ENCODE data around the gene CCDC57.

The CCDC57 gene

DNA sequence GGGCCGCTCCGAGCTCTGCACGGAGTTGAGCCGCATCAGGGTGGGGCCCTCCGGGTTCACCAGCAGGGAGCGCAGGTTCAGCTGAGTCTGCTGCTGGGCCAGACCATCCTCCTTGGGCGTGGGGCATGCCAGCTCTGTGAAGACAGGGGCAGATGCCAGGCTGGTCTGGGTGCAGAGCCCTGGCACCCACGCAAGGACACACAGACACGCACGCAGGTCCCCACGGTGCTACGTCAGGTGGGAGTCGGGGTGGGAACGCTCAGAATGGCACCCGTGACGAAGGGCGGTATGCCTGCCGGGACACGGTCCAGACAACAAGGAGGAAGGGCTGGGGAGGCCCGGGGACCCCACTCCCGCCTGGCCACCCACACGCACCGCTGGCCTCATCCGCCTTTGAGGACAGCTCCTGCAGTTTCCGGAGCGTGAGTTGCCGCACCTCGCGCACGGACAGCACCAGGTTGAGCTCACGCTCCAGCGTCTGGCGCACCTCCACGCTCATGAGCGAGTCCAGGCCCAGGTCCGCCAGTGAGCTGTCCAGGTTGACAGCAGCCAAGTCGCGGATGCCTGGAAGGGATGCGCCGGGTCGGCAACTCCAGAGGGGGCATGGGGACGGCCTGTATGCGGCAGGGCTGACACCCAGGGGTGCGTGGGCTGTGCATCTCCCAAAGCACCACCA, 131.7 kb downstream of the CCDC57 start:
- no peak for DNase-seq (ENCODE audit: low spot score)

DNA sequence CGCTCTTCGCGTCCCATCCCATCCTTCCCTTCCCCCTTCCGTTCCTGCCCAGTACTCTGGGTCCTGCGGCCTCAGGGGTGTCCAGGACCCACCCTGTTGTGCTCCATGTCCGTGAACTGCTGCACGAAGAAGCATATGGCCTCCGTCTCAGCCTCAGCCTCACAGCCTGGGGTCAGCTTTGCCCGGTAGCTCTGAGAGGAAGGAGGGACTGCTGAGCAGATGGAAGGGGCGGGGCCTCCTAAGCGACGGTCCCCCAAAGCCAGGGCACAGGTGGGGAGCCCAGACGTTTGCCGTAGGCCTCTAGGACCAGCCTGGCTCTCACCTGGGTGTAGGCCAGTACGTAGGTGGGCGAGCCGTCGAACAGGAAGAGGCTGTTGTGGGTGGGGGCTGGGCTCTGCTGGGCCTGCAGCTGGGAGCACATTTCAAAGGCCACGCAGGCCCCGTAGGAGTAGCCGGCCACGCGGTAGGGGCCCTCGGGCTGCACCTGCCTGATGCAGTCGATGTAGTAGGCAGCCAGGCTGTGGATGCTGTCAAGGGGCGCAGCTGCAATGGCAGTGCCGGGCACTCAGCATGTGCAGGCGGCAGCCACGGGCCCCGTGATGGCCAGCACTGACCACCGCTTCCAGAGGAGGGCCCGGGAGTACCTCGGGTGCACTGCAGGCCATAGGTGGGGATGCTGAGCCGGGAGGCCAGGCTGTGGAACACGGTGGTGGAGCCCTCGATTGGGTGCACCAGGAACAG, 132.4 kb downstream of the CCDC57 start:
- DNase-seq (ENCODE audit: low spot score): no peak

DNA sequence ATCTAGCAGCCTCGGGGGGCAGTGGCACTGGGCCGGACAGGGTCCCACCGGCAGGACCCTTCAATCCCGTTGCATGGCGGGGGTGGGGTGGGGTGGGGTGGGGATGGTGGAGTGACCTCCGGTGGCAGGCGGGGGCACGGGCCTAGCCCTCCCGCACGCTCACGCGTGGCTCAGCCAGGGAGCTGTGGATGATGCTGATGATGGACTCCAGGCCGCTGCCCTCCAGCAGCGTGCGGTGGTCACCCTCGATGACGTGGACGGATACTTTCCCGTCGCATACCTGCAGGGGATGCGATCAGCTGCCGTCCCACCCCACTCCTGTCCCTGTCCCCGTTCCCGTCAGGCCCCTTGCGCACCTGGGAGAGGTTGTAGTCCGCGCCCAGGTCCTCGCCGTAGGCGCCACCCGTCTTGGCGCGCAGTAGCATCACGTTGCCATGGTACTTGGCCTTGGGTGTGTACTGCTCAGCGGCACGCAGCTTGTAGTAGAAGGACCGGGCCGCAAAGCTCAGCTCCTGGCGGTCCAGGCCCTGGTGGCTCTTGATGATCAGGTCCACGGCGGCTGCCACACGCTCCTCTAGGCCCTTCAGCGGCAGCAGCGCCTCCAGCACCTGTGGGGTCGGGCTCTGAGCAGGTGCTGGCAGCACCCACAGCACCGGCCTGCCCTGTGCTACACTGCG, 133.5 kb downstream of the CCDC57 start:
- DNase-seq (ENCODE audit: low spot score): no peak

DNA sequence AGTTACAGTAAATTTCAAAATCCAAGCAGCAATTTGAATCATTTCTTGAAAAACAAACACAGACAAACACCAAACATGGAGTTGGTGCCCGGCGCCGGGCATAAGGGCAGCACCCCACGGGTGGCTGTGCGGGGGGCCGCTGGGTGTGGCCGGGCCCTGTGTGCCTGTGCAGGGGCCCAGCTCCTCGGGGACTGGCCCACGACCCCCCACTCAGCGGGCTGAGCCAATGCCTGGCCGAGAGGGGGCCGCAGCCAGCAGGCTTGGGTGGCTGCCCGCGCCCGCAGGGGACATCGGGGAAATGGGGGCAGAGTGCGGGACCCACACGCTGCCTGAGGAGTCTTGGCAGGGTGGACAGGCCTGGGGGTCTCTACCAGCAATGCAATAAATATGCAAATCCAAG, 134.2 kb downstream of the CCDC57 start:
- no peak for DNase-seq (ENCODE audit: low spot score)

DNA sequence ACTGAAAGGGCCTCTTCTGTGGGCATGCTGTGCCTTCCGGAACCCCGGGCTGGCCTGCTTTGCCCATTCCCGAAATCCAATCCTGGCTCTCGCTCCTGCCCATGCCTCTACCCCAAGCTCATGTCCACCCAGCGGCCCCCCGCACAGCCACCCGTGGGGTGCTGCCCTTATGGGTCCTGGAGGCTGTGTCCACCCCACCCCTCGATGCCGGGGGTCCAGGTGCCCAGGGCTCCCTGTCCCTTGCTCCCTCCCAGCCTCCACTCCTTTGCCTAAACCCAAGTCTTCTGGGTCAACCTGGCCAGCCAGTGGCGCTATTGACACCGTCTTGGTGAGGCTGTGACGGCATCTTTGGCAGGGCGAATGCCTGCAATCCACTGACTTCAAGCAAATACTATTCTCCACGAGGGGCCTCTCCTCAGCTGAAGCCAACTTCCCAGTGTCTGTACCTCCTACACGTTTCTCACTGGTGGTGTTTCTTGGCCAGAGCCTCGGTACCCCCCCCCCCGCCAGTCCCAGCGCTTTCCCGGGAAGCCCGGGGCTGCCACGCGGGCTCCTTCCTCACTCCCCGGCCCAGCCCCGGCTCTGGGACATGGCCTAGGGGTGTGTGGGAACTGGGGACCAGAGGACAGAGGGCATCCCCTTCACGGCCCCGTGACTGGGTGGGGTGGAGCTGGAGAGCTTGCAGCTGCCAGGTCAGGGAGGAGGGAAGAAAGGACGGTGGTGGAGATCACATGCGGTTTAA, 134.9 kb downstream of the CCDC57 start:
- DNase-seq (ENCODE audit: low spot score): no peak

DNA sequence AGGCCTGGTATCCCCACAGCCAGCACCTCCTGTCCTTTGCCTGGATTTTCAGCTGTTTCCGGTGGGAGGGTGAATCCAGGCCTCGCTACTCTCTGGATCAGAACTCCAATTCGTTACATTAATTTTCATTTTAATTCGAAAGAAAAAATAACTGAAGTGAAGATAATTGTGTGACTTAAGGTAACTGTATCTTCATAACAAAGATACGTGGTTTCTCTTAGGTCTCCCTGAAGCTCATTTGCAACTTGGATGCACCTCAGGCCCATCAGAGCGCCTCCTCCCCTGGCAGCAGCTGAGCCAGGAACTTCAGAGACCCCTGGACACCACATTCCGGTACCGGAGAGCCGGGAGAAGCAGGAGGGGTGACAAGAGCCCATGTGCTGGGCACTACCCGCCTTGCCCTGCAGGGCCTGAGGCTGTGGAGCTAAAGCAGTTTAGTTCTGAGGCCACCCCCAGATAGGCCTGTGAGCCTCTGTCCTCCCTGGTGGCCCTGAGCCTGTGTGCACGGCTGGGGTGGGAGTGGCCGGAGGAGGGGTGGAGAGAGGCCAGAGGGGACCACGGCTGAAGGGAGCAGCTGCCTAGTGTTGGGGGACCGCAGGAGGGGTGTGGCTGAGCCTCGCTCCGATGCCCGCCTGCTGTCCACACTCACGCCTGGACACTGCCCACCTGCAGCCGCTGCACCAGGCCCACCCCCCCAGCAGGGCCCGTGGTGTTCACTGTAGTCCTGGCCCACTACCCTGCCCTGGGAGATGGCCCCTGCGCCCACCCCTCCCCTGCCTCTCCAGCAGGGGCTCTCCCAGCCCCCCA, 135.7 kb downstream of the CCDC57 start:
- no peak for DNase-seq (ENCODE audit: low spot score)

DNA sequence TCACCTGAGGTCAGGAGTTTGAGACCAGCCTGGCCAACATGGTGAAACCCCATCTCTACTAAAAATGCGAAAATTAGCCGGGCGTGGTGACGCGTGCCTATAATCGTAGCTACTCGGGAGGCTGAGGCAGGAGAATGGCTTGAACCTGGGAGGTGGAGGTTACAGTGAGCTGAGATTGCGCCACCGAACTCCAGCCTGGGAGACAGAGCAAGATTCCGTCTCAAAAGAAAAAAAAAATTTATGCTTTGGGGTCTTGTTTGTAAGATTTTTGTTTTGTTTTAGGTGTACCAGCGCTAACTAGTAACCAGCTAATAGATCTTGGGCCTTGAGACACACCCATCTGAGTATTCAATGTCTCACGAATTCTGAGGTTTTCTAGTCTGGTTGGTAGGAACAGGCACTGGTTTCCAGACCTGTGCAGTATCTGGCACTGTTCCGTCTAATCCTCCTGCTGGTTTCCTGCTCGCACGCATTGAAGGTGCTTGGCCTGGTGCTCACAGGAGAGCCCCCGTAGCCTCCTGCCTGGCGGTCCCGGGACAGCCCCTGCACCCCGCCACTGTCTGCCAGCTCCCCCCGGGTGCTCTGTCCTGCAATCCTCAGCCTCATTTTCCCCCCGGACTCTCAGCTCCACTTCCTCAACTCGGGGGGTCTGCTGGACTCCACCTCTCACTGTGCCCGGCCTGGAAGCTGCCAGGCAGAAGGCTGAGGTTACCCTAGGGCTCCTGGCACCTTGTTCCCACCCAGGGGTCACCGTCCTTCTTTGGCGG, 136.4 kb downstream of the CCDC57 start:
- DNase-seq (ENCODE audit: low spot score): no peak

DNA sequence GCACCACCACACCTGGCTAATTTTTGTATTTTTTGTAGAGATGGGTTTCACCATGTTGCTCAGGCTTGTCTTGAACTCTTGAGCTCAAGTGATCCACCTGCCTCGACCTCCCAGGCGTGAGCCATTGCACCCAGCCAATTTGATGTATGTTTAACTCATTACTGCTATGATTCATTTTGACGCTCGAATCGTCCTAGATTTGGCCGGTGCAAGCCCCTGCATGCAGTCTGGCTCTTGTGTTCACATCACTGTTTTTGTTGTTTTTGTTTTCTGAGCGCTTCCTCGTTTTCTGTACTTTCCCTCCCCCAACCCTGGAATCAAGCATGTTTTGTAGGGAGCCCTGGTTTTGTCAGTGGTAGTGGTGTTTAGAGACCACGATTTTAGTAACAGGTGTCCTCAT, 139.2 kb downstream of the CCDC57 start:
- DNase-seq (ENCODE audit: low spot score): no peak

DNA sequence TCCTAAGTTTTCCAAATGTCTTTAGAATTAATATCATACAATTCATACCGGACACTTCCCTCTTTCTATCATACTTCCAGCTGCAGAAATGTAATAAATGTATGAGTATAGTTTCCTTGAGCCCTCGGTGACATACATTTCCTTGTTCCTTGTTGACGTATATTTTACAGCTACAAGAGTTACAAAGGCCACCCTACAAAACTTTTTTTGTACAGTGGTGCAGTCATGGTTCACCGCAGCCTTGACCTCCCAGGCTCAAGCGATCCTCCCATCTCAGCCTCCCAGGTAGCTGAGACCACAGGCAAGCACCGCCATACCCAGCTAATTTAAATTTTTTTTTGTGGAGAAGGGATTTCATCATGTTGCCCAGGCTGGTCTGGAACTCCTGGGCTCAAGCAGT, 139.8 kb downstream of the CCDC57 start:
- no peak for DNase-seq (ENCODE audit: low spot score)

DNA sequence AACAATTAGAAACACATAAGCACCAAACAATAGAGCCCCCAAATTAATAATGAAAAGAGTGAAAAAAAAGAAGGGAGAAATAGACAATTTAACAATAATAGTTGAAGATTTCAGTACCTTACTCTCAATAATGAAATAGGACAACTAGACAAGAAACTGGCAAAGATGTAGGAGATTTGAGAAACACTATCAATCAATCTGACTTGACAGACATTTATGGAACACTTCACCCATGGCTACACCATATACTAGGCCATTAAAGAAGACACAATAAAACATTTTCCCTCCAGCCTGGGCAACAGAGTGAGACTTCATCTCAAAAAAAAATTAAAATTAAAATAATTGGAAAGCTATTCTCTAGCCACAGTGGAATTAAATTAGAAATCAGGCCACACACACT, 142.0 kb downstream of the CCDC57 start:
- DNase-seq (ENCODE audit: low spot score): no peak

DNA sequence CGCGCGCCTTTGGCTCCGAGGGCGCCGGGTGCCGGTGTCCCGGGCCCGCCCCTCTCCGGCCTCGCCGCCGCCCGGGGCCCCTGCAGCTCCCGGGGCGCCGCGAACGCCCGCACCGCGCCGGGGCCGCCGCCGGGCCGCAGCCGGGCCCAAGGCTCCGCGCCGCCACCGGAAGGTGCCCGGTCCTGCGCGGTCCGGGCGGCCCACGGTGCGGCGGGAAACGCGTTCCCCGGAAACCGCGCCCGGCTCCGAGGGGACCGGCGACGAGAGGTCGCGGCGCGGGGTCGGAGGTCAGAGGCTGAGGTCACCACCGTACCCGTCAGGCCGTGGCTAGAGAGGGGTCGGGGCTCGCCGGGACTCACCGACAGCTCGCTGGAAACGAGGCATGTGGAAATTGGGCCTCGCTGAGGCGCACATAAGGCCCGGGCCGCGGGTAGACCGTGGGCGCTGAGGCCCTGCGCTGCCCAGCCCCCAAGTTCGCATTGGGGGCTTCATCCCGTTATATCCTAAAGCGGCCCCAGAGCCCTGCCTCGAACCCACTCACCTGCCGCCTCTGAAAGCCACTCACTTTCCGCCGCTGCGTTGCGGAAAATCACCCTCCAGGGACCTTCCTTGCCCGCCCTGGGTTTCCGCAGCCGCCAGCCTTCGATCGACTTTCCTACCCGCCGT, 146.9 kb downstream of the CCDC57 start, which contains the start of gene DUS1L:
Gene DUS1L, minus strand, starts transcription at position 167 of the 666 bp plus-strand sequence. CDS start 745 bp downstream, outside the sequence.
- DNase-seq (ENCODE audit: low spot score): peak; percentile 49

DNA sequence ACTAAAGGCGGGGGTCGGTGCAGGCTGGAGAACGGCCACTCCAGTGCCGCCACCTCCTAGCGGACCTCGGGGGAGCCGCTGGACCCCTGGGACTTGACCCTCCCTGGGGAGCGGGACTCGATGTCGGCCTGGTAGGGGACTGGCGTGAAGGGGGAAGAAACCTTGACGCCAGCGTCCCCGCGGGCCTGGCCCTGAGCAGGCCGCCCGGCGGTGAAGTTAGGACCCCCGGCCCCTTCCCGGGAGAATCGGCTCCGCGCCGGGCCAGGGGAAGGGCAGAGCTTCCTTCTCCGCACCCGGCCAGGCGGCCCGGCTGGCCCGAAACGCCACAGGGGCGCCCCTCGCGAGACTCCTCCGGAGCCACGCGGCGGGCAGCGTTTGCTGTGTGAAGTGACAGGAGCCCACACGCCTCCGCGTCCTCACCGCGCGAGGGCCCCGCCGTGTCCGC, 147.4 kb downstream of the CCDC57 start:
- DNase-seq (ENCODE audit: low spot score): peak; percentile 12

DNA sequence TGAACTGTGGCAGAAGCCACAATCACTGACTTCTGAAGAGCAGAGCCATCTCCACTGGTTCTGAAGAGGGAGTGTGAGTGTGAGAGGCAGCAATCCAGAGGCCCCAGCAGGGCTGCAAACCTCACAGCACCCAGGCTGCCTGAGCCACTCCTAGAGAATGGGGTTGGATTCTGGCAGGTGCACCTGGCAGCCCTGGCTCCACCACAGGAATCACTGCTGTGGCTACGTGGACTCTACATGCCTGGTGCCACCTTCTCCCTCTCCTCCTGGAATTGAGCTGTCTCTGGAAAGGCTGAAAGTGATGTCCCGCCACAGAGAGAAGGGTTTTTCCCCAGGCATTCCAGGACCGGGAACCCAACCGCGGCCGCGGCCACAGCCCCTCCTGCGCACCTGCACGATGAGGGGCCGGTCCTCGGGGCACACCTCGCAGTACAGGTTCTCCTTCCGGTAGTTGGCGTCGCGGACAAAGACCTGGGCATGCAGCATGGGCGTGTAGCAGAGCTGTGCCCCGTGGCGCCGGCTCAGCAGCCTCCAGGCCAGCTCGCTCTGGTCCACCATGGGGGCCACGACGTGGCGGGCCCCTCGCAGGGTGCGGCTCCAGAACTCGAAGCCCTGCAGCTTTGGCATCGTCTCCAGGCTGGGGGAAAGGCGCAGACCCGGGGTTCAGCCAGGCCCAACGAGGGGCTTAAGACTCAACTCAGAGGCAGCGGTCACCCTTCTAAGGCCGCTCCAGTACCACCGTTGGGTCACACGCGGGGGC, 148.0 kb downstream of the CCDC57 start:
- no peak for DNase-seq (ENCODE audit: low spot score)

DNA sequence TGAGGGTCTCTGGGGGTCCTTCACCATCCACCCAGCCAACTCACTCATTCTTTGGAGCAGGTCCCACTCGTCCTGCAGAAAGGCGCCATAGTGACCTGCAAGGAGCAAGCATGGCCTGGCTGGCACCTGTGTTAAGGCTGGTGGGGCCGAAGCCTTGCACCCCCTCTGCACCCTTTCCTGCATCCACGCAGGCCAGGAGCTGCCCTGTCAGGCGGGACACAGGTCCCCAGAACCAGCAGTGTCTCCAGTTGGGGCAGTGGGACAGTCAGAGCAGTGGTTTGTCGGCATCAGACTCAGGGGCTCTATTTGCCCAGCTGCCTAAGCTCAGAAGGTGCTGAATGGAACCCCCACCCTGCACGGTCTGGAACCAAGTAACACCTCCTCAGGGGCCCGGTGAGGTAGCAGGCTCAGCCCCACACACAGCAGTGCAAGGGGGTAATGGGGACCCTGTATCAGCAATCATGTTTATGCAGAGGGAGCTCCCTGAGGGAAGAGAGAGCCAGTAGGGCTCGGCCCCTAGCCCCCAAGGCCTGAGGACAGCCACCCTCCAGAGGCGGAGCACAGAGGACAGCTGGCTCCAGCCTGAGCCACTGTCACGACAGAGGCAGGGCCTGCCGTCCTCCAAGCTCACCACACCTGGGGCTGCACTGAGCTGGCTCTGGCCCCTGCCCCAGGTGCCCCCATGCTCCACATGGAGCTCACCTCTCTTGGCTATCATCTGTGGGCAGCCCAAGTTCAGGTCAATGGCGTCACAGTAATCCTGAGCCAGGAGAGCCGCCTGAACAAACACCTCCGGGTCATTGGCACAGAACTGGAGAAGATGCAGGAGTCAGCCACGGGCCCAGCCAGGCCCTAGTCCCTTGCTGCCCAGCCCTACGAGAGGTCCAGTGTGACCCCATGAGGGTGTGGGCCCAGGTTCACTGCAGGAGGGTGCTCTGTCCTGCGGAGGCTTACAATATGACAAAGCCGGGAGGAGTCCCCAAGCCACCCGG, 148.9 kb downstream of the CCDC57 start:
- DNase-seq (ENCODE audit: low spot score): no peak

DNA sequence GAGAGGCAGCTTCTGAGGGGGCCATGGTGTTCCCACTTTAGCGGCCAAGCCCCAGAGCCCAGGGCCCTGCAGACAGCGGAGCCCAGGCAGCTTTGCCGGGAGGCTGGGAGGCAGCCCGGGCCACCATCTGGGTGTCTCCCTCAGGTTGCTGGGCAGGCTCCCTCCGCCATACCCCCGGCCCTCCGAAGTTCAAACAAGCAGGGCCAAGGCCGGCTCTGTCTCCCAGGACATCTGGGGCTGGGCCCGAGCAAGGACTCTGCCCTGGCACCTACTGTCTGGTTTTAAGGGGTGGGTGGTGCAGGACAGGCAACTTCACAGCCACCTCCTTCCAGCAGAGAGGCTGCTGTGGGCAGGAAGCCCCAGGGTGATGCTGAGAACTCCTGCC, 149.7 kb downstream of the CCDC57 start:
- DNase-seq (ENCODE audit: low spot score): no peak

DNA sequence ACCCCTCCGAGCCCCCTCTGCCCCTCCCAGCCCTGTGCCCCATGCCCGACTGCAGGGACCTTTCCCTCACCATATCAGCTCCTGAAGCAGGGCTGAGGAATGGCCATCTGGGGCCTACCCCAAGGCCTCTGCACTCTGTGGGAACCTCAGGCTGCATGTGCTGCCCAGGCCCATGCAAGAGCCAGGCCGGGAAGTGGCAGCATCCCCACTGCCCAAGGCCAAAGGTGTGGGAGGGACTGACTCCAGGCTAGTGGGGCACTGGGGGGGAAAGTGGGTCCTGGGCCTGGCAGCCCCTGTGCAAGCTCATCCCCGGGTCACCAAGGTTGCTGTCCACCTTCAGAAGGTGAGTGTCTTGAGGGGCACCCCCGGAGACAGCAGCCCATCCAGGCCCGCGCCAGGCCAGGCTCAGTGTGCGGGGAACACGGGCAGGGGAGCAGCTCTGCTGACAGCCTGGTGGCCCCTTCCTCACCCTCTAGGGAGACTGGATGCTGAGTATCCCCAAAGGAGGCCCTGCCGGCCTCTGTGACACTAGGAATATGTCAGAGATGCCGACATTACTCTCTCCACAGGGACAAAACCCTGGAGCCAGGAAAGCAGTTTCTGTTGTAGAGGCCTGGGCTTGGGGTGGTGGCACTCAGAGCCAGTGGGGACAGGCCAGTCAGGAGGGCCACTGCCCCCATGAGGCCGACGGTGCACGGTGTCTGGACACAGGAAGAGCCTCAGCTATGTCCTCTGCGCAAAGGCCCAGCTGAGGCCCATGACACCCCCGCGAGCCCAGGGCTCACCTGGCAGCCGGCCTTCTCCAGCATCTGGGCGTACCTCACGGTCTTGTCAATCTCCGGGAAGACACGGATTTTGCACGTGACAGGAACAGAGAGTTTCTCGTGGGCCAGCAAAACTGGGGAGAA, 150.3 kb downstream of the CCDC57 start:
- DNase-seq (ENCODE audit: low spot score): no peak
